HepG2 (cell line): ENCODE measurements around the gene ZNF526. TPM values are rescaled to one million over a fixed set of nuclear protein-coding genes. Genes with fewer than 3 reads are reported as not detected.

ENCODE experiments used
- AGO2 ChIP-seq: fragments of 200-400 bp; formaldehyde crosslinking; optimal IDR thresholded peaks from 2 replicates; pipeline ENCODE3; 2017; ENCODE audit warnings: mild to moderate bottlenecking, low read depth, low read length, moderate library complexity
- ARID4A ChIP-seq: sonication (generic); formaldehyde crosslinking; IDR thresholded peaks from 2 replicates; pipeline ENCODE4 v1.5.0; 2020; ENCODE audit warnings: mild to moderate bottlenecking, missing genetic modification reagents, borderline replicate concordance
- ATM ChIP-seq: fragments of 450-650 bp; IDR thresholded peaks from 2 replicates; pipeline ENCODE4 v1.7.1; 2017; ENCODE audit warnings: mild to moderate bottlenecking, borderline replicate concordance
- CENPX ChIP-seq: sonication (generic); formaldehyde crosslinking; IDR thresholded peaks from 2 replicates; pipeline ENCODE4 v1.9.0; 2021; ENCODE audit warnings: mild to moderate bottlenecking, missing genetic modification reagents, moderate library complexity
- CTCF ChIP-seq: sonication (generic); formaldehyde crosslinking; IDR thresholded peaks from 2 replicates; pipeline ENCODE4 v1.5.0; 2020; ENCODE audit warnings: mild to moderate bottlenecking, missing genetic modification reagents, moderate library complexity
- FOXK2 ChIP-seq: fragments of 450-650 bp; IDR thresholded peaks from 2 replicates; pipeline ENCODE4 v1.6.1; 2016
- NFRKB ChIP-seq: fragments of 450-650 bp; IDR thresholded peaks from 2 replicates; pipeline ENCODE4 v1.6.1; 2017
- PBX3 ChIP-seq: sonication (generic); formaldehyde crosslinking; IDR thresholded peaks from 2 replicates; pipeline ENCODE4 v1.8.1; 2023; ENCODE audit warnings: missing genetic modification reagents, inconsistent platforms, borderline replicate concordance
- SMAD9 ChIP-seq: sonication (generic); formaldehyde crosslinking; IDR thresholded peaks from 2 replicates; pipeline ENCODE4 v1.5.1; 2020; ENCODE audit warnings: mild to moderate bottlenecking, missing genetic modification reagents
- SP4 ChIP-seq: sonication (generic); formaldehyde crosslinking; IDR thresholded peaks from 2 replicates; pipeline ENCODE4 v1.8.1; 2023; ENCODE audit warnings: mild to moderate bottlenecking, missing genetic modification reagents
- SSRP1 ChIP-seq: IDR thresholded peaks from 2 replicates; pipeline ENCODE4 v1.6.1; 2016; ENCODE audit warnings: control low read depth
- ZBTB7A ChIP-seq: sonication (generic); formaldehyde crosslinking; IDR thresholded peaks from 2 replicates; pipeline ENCODE4 v1.8.0; 2022; ENCODE audit warnings: mild to moderate bottlenecking, missing genetic modification reagents
- ZFP62 ChIP-seq: sonication (generic); formaldehyde crosslinking; IDR thresholded peaks from 2 replicates; pipeline ENCODE4 v1.4.0; 2020; ENCODE audit warnings: missing genetic modification reagents
- ZKSCAN5 ChIP-seq: sonication (generic); formaldehyde crosslinking; IDR thresholded peaks from 2 replicates; pipeline ENCODE4 v1.5.1; 2020; ENCODE audit warnings: mild to moderate bottlenecking, missing genetic modification reagents
- ZNF224 ChIP-seq: sonication (generic); formaldehyde crosslinking; IDR thresholded peaks from 2 replicates; pipeline ENCODE4 v1.5.0; 2020; ENCODE audit warnings: mild to moderate bottlenecking, missing genetic modification reagents
- ZNF234 ChIP-seq: sonication (generic); formaldehyde crosslinking; conservative IDR thresholded peaks from 2 replicates; pipeline ENCODE4 v1.5.1; 2020; ENCODE audit warnings: mild to moderate bottlenecking, missing genetic modification reagents
- ZNF337 ChIP-seq: sonication (generic); formaldehyde crosslinking; IDR thresholded peaks from 2 replicates; pipeline ENCODE4 v1.5.1; 2020; ENCODE audit warnings: missing genetic modification reagents, low read depth, mild to moderate bottlenecking, borderline replicate concordance
- ZNF670 ChIP-seq: sonication (generic); formaldehyde crosslinking; IDR thresholded peaks from 2 replicates; pipeline ENCODE4 v1.8.0; 2022; ENCODE audit warnings: mild to moderate bottlenecking, missing genetic modification reagents, borderline replicate concordance
- ZNF709 ChIP-seq: sonication (generic); formaldehyde crosslinking; IDR thresholded peaks from 2 replicates; pipeline ENCODE4 v1.5.0; 2020; ENCODE audit warnings: mild to moderate bottlenecking, missing genetic modification reagents
- ZNF724P ChIP-seq: sonication (generic); formaldehyde crosslinking; IDR thresholded peaks from 2 replicates; pipeline ENCODE4 v1.8.0; 2022; ENCODE audit warnings: missing genetic modification reagents, borderline replicate concordance
- ZSCAN31 ChIP-seq: sonication (generic); formaldehyde crosslinking; IDR thresholded peaks from 2 replicates; pipeline ENCODE4 v1.5.0; 2020; ENCODE audit warnings: low read depth, mild to moderate bottlenecking, missing genetic modification reagents
- polyA plus RNA-seq, 8 experiments: library from polyadenylated mRNA; depleted of rRNA in 3 of 8; stranded (reverse) in 7 of 8; unstranded in 1 of 8; fragments of >200 nt; fragmentation: Illumina TruSeq in 4 of 8; extraction: Trizol in 4 of 8; gene quantifications; 2 replicates each; pipeline versions ENCODE4 v1.2.1 to v1.2.3, GENCODE V29; 2011 to 2016; ENCODE audit warnings: low read depth in 4 of 8, missing spikeins in 1 of 8, mixed read lengths in 1 of 8; ENCODE audit not compliant: insufficient read depth in 1 of 8
- total RNA-seq, 5 experiments: library from RNA; depleted of rRNA; stranded (reverse); fragments of >200 nt; fragmentation: Illumina TruSeq; extraction: Trizol; gene quantifications; 2 replicates each; pipeline ENCODE4 v1.2.3, GENCODE V29; 2016; ENCODE audit warnings: low read depth in 1 of 5
- TF ChIP-seq, protein P1 (sequence below), 2 experiments: fragments of 450-650 bp in 1 of 2; sonication (generic) in 1 of 2; formaldehyde crosslinking; IDR thresholded peaks; 2 replicates each; pipeline versions ENCODE4 v1.5.0 to v1.8.0; 2020 to 2022; ENCODE audit warnings: mild to moderate bottlenecking in 1 of 2, missing genetic modification reagents in 1 of 2

Gene ZNF526
- total and polyA plus RNA-seq, 2 of the 13 experiments (the other 11 are each of a cell fraction or from before 2014, with no cell fraction given) = 3.3 to 8.4 TPM

DNA sequence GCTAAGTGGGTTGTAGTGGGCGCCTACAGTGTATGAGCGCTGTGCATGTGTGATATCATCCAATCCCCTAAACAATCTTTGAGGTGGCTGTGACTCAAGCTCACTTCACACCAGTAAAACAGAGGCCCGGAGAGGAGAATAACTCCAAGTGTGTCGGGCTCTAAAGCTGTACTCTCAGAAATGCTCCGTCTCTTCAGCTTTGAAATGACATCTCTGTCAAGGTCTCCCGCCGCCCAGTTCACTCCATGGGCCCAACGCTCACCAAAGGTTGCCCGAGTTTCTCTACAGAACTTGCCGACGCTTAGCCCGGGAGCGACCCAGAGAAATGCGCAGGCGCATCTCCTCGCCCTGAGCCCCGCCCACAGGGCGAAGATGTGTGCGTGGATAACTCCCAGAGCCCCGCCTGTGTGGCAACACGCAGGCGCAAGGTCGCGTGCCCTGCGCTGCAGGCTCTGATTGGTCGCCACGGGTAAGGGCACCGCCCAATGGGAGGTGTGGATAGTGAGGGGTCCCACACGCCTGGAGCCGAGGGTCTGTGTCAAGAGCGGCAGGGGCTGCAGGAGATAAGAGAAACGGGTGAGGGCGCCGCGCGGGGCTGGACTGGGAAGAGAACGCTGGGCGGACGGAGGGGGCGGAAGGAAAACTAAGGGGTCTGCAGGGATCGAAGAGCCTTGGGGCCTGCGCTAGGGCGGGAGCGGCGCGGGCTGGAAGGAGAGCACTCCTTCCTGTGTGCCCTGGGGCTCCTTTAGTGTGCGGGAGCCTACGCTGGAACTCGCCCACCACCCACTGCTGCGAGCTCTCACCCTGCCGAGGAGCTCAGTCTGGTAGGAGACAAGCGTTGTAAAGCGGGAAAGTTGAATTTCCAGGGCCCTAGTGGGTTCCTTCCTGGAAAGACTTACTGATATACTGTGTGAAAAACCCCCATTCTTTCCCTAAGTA, at the start of gene ZNF526 (continued):
- TF ChIP-seq ZNF337 (CRISPR knock-in tag) (no peak), SSRP1 (CRISPR knock-in tag) (no peak), ZKSCAN5 (CRISPR knock-in tag) (no peak), SMAD9 (no peak), ZNF234 (CRISPR knock-in tag) (no peak), PBX3 (CRISPR knock-in tag) (no peak), ARID4A (CRISPR knock-in tag) (peak; percentile 93), ATM (no peak), ZNF670 (0 out of 2 replicates have a peak, but pooled peaks have one; percentile 64), SP4 (peak; percentile 84), ZNF709 (CRISPR knock-in tag) (no peak; the same call in 1 of the 2 replicates), ZBTB7A (peak; percentile 96), NFRKB (no peak), ZFP62 (CRISPR knock-in tag) (no peak), ZNF724P (CRISPR knock-in tag) (no peak), AGO2 (peak; percentile 52), CTCF (CRISPR knock-in tag) (peak; percentile 62), FOXK2 (peak; percentile 77; the same call in 1 of the 2 replicates), ZSCAN31 (CRISPR knock-in tag) (no peak), CENPX (CRISPR knock-in tag) (no peak), ZNF224 (CRISPR knock-in tag) (peak; percentile 64; the same call in 1 of the 2 replicates)
- TF ChIP-seq, protein P1, sequence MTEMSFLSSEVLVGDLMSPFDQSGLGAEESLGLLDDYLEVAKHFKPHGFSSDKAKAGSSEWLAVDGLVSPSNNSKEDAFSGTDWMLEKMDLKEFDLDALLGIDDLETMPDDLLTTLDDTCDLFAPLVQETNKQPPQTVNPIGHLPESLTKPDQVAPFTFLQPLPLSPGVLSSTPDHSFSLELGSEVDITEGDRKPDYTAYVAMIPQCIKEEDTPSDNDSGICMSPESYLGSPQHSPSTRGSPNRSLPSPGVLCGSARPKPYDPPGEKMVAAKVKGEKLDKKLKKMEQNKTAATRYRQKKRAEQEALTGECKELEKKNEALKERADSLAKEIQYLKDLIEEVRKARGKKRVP (CRISPR knock-in tag; IDR thresholded peaks at IDR 0.05) = peak in 1 of 2 experiments; percentile 52; a peak in 2 of 4 replicates
